HG03064 (cell line): Measurements from ENCODE around the gene ALAS1.

Experiments used
- ATAC-seq: cut with Tn5 transposase; IDR thresholded peaks from one replicate; pipeline ENCODE4 v1.9.1; 2021; ENCODE audit warnings: low read depth; ENCODE audit not compliant: unreplicated experiment

ALAS1 gene

GRCh38 chr3:52246728-52247408, 48.9 kb downstream of the ALAS1 start:
- no peak for ATAC-seq

- no peak for ATAC-seq
Observed at GRCh38 chr3:52247409-52248164, 49.6 kb downstream of the ALAS1 start.

- no peak for ATAC-seq
Observed at GRCh38 chr3:52248165-52248541, 50.2 kb downstream of the ALAS1 start.

DNA sequence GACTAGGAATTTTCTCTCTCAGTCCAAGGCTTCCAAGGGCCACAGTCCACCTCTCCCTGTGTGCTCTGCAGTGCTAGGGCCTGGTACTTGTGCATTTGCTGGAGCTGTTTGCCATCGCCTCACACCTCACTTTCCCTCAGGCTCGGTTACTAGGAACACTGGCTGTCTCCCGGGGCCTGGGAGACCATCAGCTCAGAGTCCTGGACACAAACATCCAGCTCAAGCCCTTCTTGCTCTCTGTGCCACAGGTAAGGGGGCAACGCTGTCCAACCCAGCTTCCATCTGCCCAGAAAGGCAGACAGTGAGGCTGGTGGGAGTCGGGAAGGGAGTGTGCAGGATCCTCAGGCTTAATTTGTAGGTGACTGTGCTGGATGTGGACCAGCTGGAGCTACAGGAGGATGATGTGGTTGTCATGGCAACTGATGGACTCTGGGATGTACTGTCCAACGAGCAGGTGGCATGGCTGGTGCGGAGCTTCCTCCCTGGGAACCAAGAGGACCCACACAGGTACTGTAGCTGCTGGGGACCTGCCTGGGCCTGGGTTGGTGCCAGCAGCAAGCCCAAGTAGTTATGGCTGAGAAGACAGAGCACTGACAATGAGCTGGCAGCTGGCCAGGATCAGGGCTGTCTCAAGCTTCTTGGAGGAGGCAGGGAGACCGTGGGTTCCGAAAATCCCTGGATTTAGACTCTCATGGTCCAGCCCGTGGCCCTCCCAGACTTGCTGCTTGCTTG, 51.0 kb downstream of the ALAS1 start:
- ATAC-seq: no peak

DNA sequence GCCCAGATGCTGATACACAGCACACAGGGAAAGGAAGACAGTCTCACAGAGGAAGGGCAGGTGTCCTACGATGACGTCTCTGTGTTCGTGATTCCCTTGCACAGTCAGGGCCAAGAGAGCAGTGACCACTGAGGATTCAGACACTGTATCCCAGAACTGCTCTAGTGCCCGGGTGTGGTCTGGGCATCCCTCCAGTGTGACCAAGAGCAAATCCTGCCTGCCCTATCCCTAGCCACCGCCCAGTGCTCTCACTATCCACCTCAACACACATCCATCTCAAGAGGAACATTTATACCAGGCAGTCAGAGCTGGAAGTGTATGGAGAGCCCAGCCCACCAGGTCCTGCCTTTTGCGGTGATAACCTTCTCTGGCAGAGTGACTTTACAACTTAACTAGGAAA, 51.7 kb downstream of the ALAS1 start:
- no peak for ATAC-seq

- ATAC-seq: no peak
Observed at GRCh38 chr3:52250122-52250521, 52.2 kb downstream of the ALAS1 start.

DNA sequence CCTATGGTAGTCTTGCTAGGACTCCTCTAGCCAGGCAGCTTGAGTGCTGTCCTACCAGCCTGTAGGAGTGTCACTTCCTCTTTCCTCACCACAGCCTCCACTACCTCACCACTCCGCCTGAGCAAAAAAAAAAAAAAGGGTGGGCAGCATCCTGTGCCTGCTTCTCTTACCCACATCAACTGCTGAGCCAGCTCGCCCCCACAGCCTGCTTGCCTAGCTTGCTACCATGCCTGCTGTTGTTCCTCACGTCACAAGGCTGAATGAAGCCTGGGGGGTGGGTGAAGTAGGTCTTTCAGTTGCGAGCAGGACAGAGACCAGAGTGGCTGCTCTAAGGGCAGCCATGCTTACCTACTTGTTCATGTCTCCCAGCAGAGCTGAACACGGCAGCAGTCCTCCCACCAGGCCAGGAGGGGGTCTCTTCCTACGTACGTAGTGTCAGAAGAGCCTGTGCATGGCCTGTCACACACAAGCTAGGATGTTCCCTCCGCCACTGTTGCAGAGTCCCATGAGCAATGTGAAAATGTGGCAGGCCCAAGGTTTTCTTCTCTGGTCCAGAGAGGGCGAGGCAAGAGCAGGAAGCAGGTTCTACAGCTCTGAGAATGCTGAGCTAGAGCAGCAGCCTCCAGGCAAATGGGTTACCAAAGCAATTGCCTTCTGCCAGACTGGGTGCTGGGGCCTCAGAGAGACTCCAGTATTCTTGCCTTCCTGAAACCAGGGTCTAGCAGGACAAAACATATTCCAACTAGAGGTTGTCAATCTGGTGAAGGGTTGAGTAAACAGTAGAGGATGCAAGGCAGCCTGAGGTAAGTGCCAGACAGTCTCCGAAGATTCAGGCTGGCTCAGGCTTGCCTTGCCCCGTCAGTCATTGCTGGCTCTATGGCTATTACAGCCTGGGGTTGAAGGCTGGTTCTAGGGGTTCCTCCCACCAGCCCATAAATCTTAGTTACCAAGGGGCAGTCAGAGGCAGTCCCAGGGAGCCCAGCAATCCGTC, 55.6 kb downstream of the ALAS1 start:
- peak; percentile 93 for ATAC-seq

DNA sequence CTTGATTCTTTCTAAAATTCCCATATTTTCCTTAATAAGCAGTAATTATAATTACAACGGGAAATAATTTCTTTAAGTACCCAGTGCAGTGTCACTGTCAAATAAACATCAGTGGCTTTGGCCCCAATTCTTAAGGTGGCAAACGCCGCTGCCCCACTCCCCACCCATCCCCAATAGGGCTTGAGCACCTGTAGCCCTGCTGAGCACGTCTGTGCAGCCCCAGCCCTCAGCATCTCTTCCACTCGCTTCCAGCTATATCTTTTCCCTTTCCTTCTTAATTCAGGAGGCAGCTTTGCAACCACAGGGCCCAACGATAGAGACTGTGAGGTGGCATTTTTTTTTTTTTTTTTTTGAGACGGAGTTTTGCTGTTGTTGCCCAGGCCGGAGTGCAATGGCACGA, 56.6 kb downstream of the ALAS1 start:
- ATAC-seq: no peak

DNA sequence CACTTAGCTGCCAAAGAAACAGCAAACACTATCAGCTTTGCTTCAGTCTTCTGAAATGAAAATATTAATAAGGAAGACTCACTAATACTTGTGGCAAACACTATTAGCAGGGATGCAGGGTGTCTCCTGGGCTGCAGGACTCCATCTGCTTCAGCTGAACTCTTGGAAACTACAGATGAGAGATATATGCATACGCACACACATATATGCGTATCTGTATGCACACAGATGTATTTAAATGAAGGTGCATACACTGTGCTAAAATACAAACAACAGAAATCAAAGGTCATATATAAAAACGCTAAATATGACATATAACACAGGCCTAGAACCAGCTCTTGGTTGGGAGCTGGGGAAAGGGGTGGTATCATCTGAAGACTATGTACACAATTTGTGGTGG, 58.2 kb downstream of the ALAS1 start:
- ATAC-seq: no peak

DNA sequence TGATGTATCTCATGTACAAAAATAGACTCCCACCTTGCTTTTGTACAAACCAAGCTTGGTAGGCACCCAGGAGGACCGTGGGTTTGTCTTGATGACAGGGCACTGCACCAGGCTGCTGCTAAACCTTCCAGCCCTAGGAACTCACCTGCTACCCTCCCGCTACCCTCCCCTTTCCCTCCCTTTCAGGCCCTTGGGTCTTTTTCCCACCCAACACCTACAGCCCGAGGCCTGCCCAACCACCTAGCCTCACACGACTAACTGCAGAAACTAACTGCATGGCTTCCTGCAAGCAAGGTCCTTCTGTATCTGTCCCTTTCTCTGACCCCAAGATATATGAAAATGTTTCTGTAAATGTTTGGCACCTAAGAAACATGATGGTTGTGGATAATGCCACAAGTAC, 58.7 kb downstream of the ALAS1 start:
- no peak for ATAC-seq

- ATAC-seq: no peak
Observed at GRCh38 chr3:52257911-52258310, 60.0 kb downstream of the ALAS1 start.

- no peak for ATAC-seq
Observed at GRCh38 chr3:52259035-52259434, 61.1 kb downstream of the ALAS1 start.

DNA sequence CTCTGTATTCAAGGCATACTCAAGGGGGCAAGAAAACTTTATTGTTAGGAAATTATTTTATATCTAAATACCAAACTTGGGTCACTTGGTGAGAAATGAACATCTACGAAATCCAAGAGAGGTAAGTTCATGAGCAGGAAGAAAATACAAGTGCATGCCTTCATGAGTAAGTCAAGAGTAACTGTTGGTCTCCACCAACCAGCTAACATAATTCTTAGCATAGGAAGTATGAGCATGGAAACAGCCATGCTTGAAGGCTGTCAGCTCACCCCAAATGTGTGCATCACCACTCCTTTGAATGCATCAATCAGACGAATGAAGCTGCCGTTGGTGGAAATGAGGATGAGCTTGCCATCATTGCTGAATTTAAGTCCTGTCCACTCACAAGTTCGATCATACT, 61.5 kb downstream of the ALAS1 start:
- ATAC-seq: no peak

DNA sequence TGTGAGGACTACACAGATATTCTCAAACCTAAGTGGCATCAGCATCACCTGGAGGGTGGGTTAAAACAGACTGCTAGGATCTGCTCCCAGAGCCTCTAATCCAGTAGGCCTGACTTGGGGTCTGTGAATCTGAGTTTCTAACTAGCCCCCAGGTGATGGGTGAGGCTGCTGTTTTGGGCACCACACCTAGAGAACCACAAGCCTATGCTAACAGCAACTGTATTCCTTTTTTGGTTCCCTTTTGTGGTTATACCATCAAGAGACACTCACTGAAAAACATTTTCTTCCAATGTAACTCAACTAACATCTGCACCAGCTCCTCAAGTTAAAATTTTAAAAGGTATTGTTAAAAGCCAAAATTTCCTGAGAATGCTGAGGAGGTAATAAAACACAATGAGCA, 64.5 kb downstream of the ALAS1 start:
- no peak for ATAC-seq
